Liver (tissue), 9 donors: ENCODE results near the gene JMJD7. TPM values are rescaled to one million over a fixed set of nuclear protein-coding genes. Genes with fewer than 3 reads are reported as not detected.

Experiments used
- DNase-seq: peaks from one replicate; pipeline ENCODE4 v3.0.0-alpha.2; 2017; ENCODE audit warnings: low spot score
- H3K27ac ChIP-seq, 2 donors: one replicate each; pipeline ENCODE4 v1.7.0; 2013; ENCODE audit warnings: inconsistent platforms in 2 of 2, low read length in 2 of 2, control low read depth in 1 of 2, low read depth in 1 of 2, mild to moderate bottlenecking in 1 of 2
- H3K27me3 ChIP-seq, 4 donors: one replicate each; pipeline versions ENCODE4 v1.6.1 to v1.7.0; 2013; ENCODE audit warnings: low read length in 3 of 4, inconsistent platforms in 1 of 4, mild to moderate bottlenecking in 1 of 4, moderate library complexity in 1 of 4; ENCODE audit not compliant: control insufficient read depth in 4 of 4, insufficient read depth in 4 of 4
- H3K36me3 ChIP-seq, 4 donors: one replicate each; pipeline versions ENCODE4 v1.6.1 to v1.7.0; 2013; ENCODE audit warnings: low read length in 3 of 4, mild to moderate bottlenecking in 3 of 4, low read depth in 1 of 4, moderate library complexity in 1 of 4; ENCODE audit not compliant: control insufficient read depth in 4 of 4, insufficient read depth in 3 of 4
- H3K4me1 ChIP-seq, 4 donors: one replicate each; pipeline versions ENCODE4 v1.6.1 to v1.7.0; 2013; ENCODE audit warnings: low read length in 3 of 4, mild to moderate bottlenecking in 3 of 4, moderate library complexity in 1 of 4; ENCODE audit not compliant: control insufficient read depth in 4 of 4, insufficient read depth in 4 of 4
- H3K4me3 ChIP-seq, 3 donors: one replicate each; pipeline versions ENCODE4 v1.6.1 to v1.7.0; 2013; ENCODE audit warnings: low read length in 3 of 3, control low read depth in 1 of 3, low read depth in 1 of 3, mild to moderate bottlenecking in 1 of 3
- H3K9ac ChIP-seq, 2 donors: one replicate each; pipeline ENCODE4 v1.7.0; 2013; ENCODE audit warnings: low read length in 2 of 2, mild to moderate bottlenecking in 2 of 2, moderate library complexity in 2 of 2, control low read depth in 1 of 2, low read depth in 1 of 2
- H3K9me3 ChIP-seq, 4 donors: one replicate each; pipeline versions ENCODE4 v1.6.1 to v1.7.0; 2013; ENCODE audit warnings: low read length in 3 of 4; ENCODE audit not compliant: control insufficient read depth in 4 of 4
- EGR1 ChIP-seq, 2 donors: IDR thresholded peaks; 2 replicates each; pipeline ENCODE4 v1.6.1; 2016 to 2018; ENCODE audit warnings: antibody characterized with exemption in 2 of 2, low read depth in 2 of 2
- FOXA1 ChIP-seq: IDR thresholded peaks from 2 replicates; pipeline ENCODE4 v1.6.1; 2016; ENCODE audit warnings: antibody characterized with exemption
- FOXA2 ChIP-seq: IDR thresholded peaks from 2 replicates; pipeline ENCODE4 v1.6.1; 2016; ENCODE audit warnings: antibody characterized with exemption
- GABPA ChIP-seq, 2 donors: IDR thresholded peaks in 1 of 2; conservative IDR thresholded peaks in 1 of 2; 2 replicates each; pipeline ENCODE4 v1.6.1; 2016; ENCODE audit warnings: antibody characterized with exemption in 2 of 2, mild to moderate bottlenecking in 1 of 2, moderate library complexity in 1 of 2
- HNF4A ChIP-seq, 2 donors: conservative IDR thresholded peaks; 2 replicates each; pipeline ENCODE4 v1.6.1; 2016; ENCODE audit warnings: antibody characterized with exemption in 2 of 2, mild to moderate bottlenecking in 2 of 2
- HNF4G ChIP-seq: IDR thresholded peaks from 2 replicates; pipeline ENCODE4 v1.6.1; 2016; ENCODE audit warnings: antibody characterized with exemption
- JUND ChIP-seq, 2 donors: IDR thresholded peaks; 2 replicates each; pipeline ENCODE4 v1.6.1; 2016; ENCODE audit warnings: antibody characterized with exemption in 2 of 2
- NR2F2 ChIP-seq: IDR thresholded peaks from 2 replicates; pipeline ENCODE4 v1.6.1; 2016; ENCODE audit warnings: antibody characterized with exemption
- RAD21 ChIP-seq, 2 donors: IDR thresholded peaks; 2 replicates each; pipeline ENCODE4 v1.6.1; 2016; ENCODE audit warnings: antibody characterized with exemption in 2 of 2, mild to moderate bottlenecking in 2 of 2
- RXRA ChIP-seq, 2 donors: IDR thresholded peaks; 2 replicates each; pipeline ENCODE4 v1.6.1; 2017 to 2018; ENCODE audit warnings: antibody characterized with exemption in 2 of 2, mild to moderate bottlenecking in 1 of 2
- SP1 ChIP-seq: IDR thresholded peaks from 2 replicates; pipeline ENCODE4 v1.6.1; 2018; ENCODE audit warnings: antibody characterized with exemption, mild to moderate bottlenecking
- TAF1 ChIP-seq: conservative IDR thresholded peaks from 2 replicates; pipeline ENCODE4 v1.6.1; 2016; ENCODE audit warnings: antibody characterized with exemption, mild to moderate bottlenecking
- YY1 ChIP-seq: IDR thresholded peaks from 2 replicates; pipeline ENCODE4 v1.6.1; 2016; ENCODE audit warnings: antibody characterized with exemption, mild to moderate bottlenecking
- WGBS: extraction: QIAGEN DNeasy Blood & Tissue Kit; methylation state at CpG from one replicate; pipeline ENCODE4 v1.1.7; 2013; 5-methylcytosine and 5-hydroxymethylcytosine counted together
- polyA plus RNA-seq, 2 donors: library from polyadenylated mRNA; stranded (reverse) in 1 of 2; unstranded in 1 of 2; fragments of 200-250 nt in 1 of 2; fragments of >200 nt in 1 of 2; fragmentation: Nextera tagmentation in 1 of 2; extraction: Ambion mirVana in 1 of 2; gene quantifications; one replicate each; pipeline versions ENCODE4 v1.2.1 to v1.2.3, GENCODE V29; 2013 to 2015
- total RNA-seq, 2 donors: library from RNA; depleted of rRNA; stranded (reverse); fragments of >200 nt; gene quantifications; one replicate each; pipeline ENCODE4 v1.2.3, GENCODE V29; 2014
- TF ChIP-seq, protein P1 (sequence below): fragments of 150-350 bp; IDR thresholded peaks from 2 replicates; pipeline ENCODE4 v1.5.1; 2017; ENCODE audit warnings: improper control_type of control experiment, low read depth, low read length; ENCODE audit not compliant: missing input control
- TF ChIP-seq, protein P2 (sequence below): IDR thresholded peaks from 2 replicates; pipeline ENCODE4 v1.6.1; 2016; ENCODE audit warnings: antibody characterized with exemption
- TF ChIP-seq, protein P3 (sequence below): IDR thresholded peaks from 2 replicates; pipeline ENCODE4 v1.6.1; 2016; ENCODE audit warnings: antibody characterized with exemption
- TF ChIP-seq, protein P4 (sequence below): IDR thresholded peaks from 2 replicates; pipeline ENCODE4 v1.6.1; 2016; ENCODE audit warnings: antibody characterized with exemption, mild to moderate bottlenecking
- donor health status: healthy.
- donor health status: healthy.
- donor health status: healthy.
- donor health status: healthy.
- donor health status: healthy.

JMJD7 gene
- total and polyA plus RNA-seq, 4 donors: 0.75 to 5.9 (median 5.4) TPM

DNA sequence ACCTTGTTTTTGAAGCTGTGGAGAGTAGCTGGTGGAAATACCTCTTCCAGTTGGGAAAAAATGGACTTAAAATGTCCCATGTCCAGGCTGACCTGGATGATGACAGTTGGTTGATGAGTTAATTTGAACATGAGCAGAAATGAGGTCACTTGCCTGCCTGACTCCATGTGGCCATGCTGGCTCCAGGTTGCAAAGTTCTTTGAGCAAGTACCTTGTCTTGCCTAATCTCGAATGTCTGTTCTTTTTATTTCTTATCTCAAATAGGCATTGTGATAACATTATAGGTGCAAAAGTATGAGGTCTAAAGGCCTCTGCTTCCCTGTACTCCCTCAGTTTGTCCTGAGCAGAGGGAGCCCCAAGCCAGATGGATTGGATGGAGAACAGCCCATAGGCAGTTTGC lies 44.6 kb upstream of the JMJD7 start:
- Histone ChIP-seq H3K4me1 (no peaks in the 10 kb centered on the region), H3K9ac (no peak overlapping the region), H3K4me3 (no peak overlapping the region), H3K27me3 (no peaks in the 10 kb centered on the region), H3K27ac (no peak overlapping the region), H3K9me3 (no peaks in the 10 kb centered on the region), H3K36me3 (no peaks in the 10 kb centered on the region)
- 54% methylated on average over 1 of the region's 1 CpG for WGBS
- DNase-seq: no peak
- TF ChIP-seq, protein P1, sequence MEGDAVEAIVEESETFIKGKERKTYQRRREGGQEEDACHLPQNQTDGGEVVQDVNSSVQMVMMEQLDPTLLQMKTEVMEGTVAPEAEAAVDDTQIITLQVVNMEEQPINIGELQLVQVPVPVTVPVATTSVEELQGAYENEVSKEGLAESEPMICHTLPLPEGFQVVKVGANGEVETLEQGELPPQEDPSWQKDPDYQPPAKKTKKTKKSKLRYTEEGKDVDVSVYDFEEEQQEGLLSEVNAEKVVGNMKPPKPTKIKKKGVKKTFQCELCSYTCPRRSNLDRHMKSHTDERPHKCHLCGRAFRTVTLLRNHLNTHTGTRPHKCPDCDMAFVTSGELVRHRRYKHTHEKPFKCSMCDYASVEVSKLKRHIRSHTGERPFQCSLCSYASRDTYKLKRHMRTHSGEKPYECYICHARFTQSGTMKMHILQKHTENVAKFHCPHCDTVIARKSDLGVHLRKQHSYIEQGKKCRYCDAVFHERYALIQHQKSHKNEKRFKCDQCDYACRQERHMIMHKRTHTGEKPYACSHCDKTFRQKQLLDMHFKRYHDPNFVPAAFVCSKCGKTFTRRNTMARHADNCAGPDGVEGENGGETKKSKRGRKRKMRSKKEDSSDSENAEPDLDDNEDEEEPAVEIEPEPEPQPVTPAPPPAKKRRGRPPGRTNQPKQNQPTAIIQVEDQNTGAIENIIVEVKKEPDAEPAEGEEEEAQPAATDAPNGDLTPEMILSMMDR: no peak
- no peak for TF ChIP-seq SP1
- no peak for TF ChIP-seq YY1
- TF ChIP-seq JUND (IDR thresholded peaks at IDR 0.05): no peak
- TF ChIP-seq GABPA (IDR thresholded peaks at IDR 0.05 in 1 of 2, conservative IDR thresholded peaks at IDR 0.05 in 1 of 2): no peak
- no peak for TF ChIP-seq FOXA1
- TF ChIP-seq EGR1 (IDR thresholded peaks at IDR 0.05; ENCODE audit: low read depth in 2 of 2): no peak
- TF ChIP-seq, protein P2, sequence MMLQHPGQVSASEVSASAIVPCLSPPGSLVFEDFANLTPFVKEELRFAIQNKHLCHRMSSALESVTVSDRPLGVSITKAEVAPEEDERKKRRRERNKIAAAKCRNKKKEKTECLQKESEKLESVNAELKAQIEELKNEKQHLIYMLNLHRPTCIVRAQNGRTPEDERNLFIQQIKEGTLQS: no peak

DNA sequence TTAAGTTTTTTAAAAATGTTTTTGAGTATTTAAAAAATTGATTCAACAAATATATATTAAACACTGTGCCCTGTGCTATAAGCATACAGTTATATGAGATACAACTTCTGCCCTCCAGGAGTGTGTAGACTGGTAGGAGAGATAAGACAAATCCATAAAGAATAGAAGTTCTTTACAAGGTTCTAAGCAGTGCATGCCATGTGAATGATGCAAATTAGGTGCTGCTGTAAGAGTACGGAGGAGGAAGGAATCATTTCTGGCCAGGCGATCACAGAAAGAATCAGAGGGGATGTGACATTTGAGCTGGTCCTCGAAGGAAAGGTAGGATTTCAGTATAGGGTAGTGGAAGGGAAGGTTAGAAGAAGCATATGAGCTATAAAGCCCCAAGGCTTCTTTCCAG lies 39.6 kb upstream of the JMJD7 start:
- H3K27ac ChIP-seq: no peak overlapping the region
- no peaks in the 10 kb centered on the region for H3K36me3 ChIP-seq
- DNase-seq: no peak
- no peaks in the 10 kb centered on the region for H3K9me3 ChIP-seq
- no peak overlapping the region for H3K4me3 ChIP-seq
- no peak for TF ChIP-seq GABPA (IDR thresholded peaks at IDR 0.05 in 1 of 2, conservative IDR thresholded peaks at IDR 0.05 in 1 of 2)
- no peak for TF ChIP-seq RXRA (IDR thresholded peaks at IDR 0.05)
- no peak for TF ChIP-seq JUND (IDR thresholded peaks at IDR 0.05)
- no peaks in the 10 kb centered on the region for H3K27me3 ChIP-seq
- 92% methylated on average over 3 of the region's 3 CpGs for WGBS
- peaks cover 3 to 11% (median 6%) of the 10 kb centered on the region in 4 donors for H3K4me1 ChIP-seq
- no peak overlapping the region for H3K9ac ChIP-seq

DNA sequence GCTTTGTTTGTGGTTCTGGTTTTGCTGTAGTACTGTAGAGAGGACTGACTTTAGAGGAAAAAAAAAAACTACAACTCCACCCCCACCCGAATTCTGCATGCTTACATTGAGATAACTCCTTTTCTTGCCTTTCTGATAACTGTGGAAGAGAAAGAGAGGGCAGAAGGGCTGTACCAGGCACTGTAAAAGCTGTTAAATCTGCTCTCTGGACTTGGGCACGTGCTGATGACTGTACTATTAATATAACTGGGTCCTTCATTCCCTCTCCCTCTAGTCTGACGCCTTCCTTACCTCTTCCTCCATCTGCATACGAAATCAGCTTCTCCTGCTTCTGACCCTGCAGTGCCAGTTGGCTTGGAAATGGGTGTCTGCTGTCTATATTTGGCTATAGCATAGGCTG lies 38.7 kb upstream of the JMJD7 start:
- no peak overlapping the region for H3K4me3 ChIP-seq
- no peaks in the 10 kb centered on the region for H3K36me3 ChIP-seq
- no peak for DNase-seq
- H3K4me1 ChIP-seq: peaks cover 3 to 11% (median 6%) of the 10 kb centered on the region in 4 donors
- H3K27me3 ChIP-seq: no peaks in the 10 kb centered on the region
- no peak overlapping the region for H3K9ac ChIP-seq
- WGBS: 85% methylated on average over 4 of the region's 4 CpGs
- H3K27ac ChIP-seq: no peak overlapping the region
- H3K9me3 ChIP-seq: no peaks in the 10 kb centered on the region
- TF ChIP-seq, protein P1: no peak
- TF ChIP-seq, protein P2: no peak
- TF ChIP-seq SP1: no peak
- no peak for TF ChIP-seq JUND (IDR thresholded peaks at IDR 0.05)
- TF ChIP-seq NR2F2: no peak
- no peak for TF ChIP-seq HNF4G
- no peak for TF ChIP-seq EGR1 (IDR thresholded peaks at IDR 0.05; ENCODE audit: low read depth in 2 of 2)
- TF ChIP-seq FOXA2: no peak
- TF ChIP-seq TAF1: no peak
- no peak for TF ChIP-seq RXRA (IDR thresholded peaks at IDR 0.05)
- TF ChIP-seq, protein P3, sequence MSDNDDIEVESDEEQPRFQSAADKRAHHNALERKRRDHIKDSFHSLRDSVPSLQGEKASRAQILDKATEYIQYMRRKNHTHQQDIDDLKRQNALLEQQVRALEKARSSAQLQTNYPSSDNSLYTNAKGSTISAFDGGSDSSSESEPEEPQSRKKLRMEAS: no peak
- no peak for TF ChIP-seq RAD21 (IDR thresholded peaks at IDR 0.05)
- TF ChIP-seq, protein P4, sequence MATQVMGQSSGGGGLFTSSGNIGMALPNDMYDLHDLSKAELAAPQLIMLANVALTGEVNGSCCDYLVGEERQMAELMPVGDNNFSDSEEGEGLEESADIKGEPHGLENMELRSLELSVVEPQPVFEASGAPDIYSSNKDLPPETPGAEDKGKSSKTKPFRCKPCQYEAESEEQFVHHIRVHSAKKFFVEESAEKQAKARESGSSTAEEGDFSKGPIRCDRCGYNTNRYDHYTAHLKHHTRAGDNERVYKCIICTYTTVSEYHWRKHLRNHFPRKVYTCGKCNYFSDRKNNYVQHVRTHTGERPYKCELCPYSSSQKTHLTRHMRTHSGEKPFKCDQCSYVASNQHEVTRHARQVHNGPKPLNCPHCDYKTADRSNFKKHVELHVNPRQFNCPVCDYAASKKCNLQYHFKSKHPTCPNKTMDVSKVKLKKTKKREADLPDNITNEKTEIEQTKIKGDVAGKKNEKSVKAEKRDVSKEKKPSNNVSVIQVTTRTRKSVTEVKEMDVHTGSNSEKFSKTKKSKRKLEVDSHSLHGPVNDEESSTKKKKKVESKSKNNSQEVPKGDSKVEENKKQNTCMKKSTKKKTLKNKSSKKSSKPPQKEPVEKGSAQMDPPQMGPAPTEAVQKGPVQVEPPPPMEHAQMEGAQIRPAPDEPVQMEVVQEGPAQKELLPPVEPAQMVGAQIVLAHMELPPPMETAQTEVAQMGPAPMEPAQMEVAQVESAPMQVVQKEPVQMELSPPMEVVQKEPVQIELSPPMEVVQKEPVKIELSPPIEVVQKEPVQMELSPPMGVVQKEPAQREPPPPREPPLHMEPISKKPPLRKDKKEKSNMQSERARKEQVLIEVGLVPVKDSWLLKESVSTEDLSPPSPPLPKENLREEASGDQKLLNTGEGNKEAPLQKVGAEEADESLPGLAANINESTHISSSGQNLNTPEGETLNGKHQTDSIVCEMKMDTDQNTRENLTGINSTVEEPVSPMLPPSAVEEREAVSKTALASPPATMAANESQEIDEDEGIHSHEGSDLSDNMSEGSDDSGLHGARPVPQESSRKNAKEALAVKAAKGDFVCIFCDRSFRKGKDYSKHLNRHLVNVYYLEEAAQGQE: no peak
- no peak for TF ChIP-seq FOXA1
- TF ChIP-seq HNF4A (conservative IDR thresholded peaks at IDR 0.05): no peak
- TF ChIP-seq GABPA (IDR thresholded peaks at IDR 0.05 in 1 of 2, conservative IDR thresholded peaks at IDR 0.05 in 1 of 2): no peak
- no peak for TF ChIP-seq YY1
